ENCODE measurements around the gene DAO.

The DAO gene

DNA sequence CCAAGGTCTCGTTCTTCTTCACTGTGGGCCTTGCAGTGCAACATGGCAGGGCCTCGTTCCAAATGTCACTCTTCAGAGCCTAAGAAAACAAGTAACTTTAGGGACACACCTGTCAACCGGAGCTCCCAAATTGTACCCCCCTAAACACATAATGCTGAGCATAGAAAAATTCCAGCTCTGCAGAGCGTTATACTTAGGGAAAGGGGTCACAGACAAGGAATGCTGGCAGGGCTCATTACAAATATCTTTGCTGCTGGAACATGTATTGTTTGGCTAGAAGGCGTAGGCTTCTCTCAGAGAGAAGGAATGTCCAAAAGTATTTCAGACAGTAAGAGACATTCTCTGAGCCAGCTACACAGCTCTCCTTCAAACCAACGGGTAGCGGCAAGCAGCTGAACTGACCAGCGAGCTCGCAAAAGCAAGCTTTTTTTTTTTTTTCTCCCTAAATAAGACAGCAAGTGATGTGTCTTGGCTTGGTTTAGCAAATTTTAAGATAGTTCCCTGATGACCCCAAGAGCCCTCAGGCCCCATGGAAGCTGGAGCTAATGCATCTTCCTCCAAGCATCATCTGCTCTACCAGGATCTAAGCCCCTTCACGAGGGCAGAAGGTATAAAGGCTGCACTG, 47.0 kb upstream of the DAO start:
- ATAC-seq: peak; percentile 89
- peak; percentile 53; the same call in 1 of the 2 replicates for TF ChIP-seq CSDC2 (CRISPR knock-in tag; IDR thresholded peaks at IDR 0.05)
- 0 out of 2 replicates have a peak, but pooled peaks have one; percentile 54 for TF ChIP-seq SNAI2 (CRISPR knock-in tag; IDR thresholded peaks at IDR 0.05)
- TF ChIP-seq RARB (CRISPR knock-in tag; IDR thresholded peaks at IDR 0.05): no peak
- no peak for TF ChIP-seq BACH2 (CRISPR knock-in tag; IDR thresholded peaks at IDR 0.05; ENCODE audit: borderline replicate concordance)
- no peak for TF ChIP-seq ZNF70 (CRISPR knock-in tag; IDR thresholded peaks at IDR 0.05)
- TF ChIP-seq ZNF8 (CRISPR knock-in tag; IDR thresholded peaks at IDR 0.05): no peak
- TF ChIP-seq, protein P1, sequence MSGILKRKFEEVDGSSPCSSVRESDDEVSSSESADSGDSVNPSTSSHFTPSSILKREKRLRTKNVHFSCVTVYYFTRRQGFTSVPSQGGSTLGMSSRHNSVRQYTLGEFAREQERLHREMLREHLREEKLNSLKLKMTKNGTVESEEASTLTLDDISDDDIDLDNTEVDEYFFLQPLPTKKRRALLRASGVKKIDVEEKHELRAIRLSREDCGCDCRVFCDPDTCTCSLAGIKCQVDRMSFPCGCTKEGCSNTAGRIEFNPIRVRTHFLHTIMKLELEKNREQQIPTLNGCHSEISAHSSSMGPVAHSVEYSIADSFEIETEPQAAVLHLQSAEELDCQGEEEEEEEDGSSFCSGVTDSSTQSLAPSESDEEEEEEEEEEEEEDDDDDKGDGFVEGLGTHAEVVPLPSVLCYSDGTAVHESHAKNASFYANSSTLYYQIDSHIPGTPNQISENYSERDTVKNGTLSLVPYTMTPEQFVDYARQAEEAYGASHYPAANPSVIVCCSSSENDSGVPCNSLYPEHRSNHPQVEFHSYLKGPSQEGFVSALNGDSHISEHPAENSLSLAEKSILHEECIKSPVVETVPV (CRISPR knock-in tag; IDR thresholded peaks at IDR 0.05): no peak
- TF ChIP-seq ZNF565 (CRISPR knock-in tag; conservative IDR thresholded peaks at IDR 0.05; ENCODE audit: low read depth): no peak
- TF ChIP-seq, protein P2, sequence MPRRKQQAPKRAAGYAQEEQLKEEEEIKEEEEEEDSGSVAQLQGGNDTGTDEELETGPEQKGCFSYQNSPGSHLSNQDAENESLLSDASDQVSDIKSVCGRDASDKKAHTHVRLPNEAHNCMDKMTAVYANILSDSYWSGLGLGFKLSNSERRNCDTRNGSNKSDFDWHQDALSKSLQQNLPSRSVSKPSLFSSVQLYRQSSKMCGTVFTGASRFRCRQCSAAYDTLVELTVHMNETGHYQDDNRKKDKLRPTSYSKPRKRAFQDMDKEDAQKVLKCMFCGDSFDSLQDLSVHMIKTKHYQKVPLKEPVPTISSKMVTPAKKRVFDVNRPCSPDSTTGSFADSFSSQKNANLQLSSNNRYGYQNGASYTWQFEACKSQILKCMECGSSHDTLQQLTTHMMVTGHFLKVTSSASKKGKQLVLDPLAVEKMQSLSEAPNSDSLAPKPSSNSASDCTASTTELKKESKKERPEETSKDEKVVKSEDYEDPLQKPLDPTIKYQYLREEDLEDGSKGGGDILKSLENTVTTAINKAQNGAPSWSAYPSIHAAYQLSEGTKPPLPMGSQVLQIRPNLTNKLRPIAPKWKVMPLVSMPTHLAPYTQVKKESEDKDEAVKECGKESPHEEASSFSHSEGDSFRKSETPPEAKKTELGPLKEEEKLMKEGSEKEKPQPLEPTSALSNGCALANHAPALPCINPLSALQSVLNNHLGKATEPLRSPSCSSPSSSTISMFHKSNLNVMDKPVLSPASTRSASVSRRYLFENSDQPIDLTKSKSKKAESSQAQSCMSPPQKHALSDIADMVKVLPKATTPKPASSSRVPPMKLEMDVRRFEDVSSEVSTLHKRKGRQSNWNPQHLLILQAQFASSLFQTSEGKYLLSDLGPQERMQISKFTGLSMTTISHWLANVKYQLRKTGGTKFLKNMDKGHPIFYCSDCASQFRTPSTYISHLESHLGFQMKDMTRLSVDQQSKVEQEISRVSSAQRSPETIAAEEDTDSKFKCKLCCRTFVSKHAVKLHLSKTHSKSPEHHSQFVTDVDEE (CRISPR knock-in tag; IDR thresholded peaks at IDR 0.05): no peak
- TF ChIP-seq, protein P3, sequence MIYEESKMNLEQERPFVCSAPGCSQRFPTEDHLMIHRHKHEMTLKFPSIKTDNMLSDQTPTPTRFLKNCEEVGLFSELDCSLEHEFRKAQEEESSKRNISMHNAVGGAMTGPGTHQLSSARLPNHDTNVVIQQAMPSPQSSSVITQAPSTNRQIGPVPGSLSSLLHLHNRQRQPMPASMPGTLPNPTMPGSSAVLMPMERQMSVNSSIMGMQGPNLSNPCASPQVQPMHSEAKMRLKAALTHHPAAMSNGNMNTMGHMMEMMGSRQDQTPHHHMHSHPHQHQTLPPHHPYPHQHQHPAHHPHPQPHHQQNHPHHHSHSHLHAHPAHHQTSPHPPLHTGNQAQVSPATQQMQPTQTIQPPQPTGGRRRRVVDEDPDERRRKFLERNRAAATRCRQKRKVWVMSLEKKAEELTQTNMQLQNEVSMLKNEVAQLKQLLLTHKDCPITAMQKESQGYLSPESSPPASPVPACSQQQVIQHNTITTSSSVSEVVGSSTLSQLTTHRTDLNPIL (CRISPR knock-in tag; IDR thresholded peaks at IDR 0.05; ENCODE audit: low read depth): peak; percentile 55; the same call in 1 of the 2 replicates
- TF ChIP-seq OSR1 (CRISPR knock-in tag; IDR thresholded peaks at IDR 0.05): no peak
- no peak for TF ChIP-seq PPARA (CRISPR knock-in tag; IDR thresholded peaks at IDR 0.05; ENCODE audit: borderline replicate concordance)
- peak; percentile 58 for TF ChIP-seq ISL1 (CRISPR knock-in tag; IDR thresholded peaks at IDR 0.05)
- no peak for TF ChIP-seq TCF4 (CRISPR knock-in tag; IDR thresholded peaks at IDR 0.05; ENCODE audit: borderline replicate concordance)
- no peak for TF ChIP-seq ZC3H10 (CRISPR knock-in tag; IDR thresholded peaks at IDR 0.05)
- TF ChIP-seq ZFP30 (CRISPR knock-in tag; IDR thresholded peaks at IDR 0.05): no peak
- TF ChIP-seq GLIS3 (CRISPR knock-in tag; IDR thresholded peaks at IDR 0.05): 0 out of 2 replicates have a peak, but pooled peaks have one; percentile 16
- TF ChIP-seq, protein P4, sequence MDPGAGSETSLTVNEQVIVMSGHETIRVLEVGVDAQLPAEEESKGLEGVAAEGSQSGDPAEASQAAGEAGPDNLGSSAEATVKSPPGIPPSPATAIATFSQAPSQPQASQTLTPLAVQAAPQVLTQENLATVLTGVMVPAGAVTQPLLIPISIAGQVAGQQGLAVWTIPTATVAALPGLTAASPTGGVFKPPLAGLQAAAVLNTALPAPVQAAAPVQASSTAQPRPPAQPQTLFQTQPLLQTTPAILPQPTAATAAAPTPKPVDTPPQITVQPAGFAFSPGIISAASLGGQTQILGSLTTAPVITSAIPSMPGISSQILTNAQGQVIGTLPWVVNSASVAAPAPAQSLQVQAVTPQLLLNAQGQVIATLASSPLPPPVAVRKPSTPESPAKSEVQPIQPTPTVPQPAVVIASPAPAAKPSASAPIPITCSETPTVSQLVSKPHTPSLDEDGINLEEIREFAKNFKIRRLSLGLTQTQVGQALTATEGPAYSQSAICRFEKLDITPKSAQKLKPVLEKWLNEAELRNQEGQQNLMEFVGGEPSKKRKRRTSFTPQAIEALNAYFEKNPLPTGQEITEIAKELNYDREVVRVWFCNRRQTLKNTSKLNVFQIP (CRISPR knock-in tag; IDR thresholded peaks at IDR 0.05; ENCODE audit: borderline replicate concordance, low read depth): no peak
- no peak for TF ChIP-seq ESRRG (CRISPR knock-in tag; IDR thresholded peaks at IDR 0.05)
- no peak for TF ChIP-seq ARNTL (CRISPR knock-in tag; IDR thresholded peaks at IDR 0.05; ENCODE audit: borderline replicate concordance, low read depth)
- TF ChIP-seq, protein P5, sequence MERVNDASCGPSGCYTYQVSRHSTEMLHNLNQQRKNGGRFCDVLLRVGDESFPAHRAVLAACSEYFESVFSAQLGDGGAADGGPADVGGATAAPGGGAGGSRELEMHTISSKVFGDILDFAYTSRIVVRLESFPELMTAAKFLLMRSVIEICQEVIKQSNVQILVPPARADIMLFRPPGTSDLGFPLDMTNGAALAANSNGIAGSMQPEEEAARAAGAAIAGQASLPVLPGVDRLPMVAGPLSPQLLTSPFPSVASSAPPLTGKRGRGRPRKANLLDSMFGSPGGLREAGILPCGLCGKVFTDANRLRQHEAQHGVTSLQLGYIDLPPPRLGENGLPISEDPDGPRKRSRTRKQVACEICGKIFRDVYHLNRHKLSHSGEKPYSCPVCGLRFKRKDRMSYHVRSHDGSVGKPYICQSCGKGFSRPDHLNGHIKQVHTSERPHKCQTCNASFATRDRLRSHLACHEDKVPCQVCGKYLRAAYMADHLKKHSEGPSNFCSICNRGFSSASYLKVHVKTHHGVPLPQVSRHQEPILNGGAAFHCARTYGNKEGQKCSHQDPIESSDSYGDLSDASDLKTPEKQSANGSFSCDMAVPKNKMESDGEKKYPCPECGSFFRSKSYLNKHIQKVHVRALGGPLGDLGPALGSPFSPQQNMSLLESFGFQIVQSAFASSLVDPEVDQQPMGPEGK (CRISPR knock-in tag; IDR thresholded peaks at IDR 0.05; ENCODE audit: borderline replicate concordance): no peak
- no peak for TF ChIP-seq TOX (CRISPR knock-in tag; IDR thresholded peaks at IDR 0.05; ENCODE audit: borderline replicate concordance)

DNA sequence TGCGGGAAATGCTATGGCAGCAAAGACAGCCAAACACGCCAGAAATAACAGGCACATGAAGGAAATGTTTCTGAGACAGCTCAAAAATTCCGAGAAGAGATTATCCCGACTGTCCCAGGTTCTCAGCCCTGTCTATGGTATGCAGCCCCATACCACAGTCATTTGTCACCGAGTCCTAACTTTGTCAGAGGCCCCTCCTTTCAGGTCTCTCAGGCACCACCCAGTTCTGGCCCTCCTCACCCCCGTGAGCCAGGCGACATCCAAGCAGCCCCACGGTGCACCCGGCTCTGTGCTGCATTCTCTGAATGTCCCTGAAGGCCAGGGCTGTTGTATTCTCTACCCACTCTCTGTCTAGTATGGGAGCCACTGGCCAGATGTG, 46.5 kb upstream of the DAO start:
- no peak; the same call in 1 of the 2 replicates for TF ChIP-seq ESRRG (CRISPR knock-in tag; IDR thresholded peaks at IDR 0.05)
- peak; percentile 65; the same call in 1 of the 2 replicates for TF ChIP-seq ZFP3 (CRISPR knock-in tag; IDR thresholded peaks at IDR 0.05)
- TF ChIP-seq GLIS3 (CRISPR knock-in tag; IDR thresholded peaks at IDR 0.05): 0 out of 2 replicates have a peak, but pooled peaks have one; percentile 8
- ATAC-seq: peak; percentile 81

Data from SK-N-SH treated with all-trans-retinoic acid at 6 μM for 48 hours (cell line).